Measurements from ENCODE around the gene ITGA8.
A peak's percentile ranks its signal among the peaks of the same experiment; 100 is the strongest.
"Not testable (repeated sequence)": the region's sequence is repeated elsewhere in the genome, so short reads cannot be mapped to it uniquely, and the experiment has no call there.

Gene ITGA8

GRCh38 chr10:15678851-15679250 lies 40.9 kb downstream of the ITGA8 start:
- no peak for DNase-seq (ENCODE audit: low read depth)

- no peak for DNase-seq (ENCODE audit: low read depth)
These were observed 47.3 kb downstream of the ITGA8 start for GRCh38 chr10:15672469-15672868.

- no peak for DNase-seq (ENCODE audit: low read depth)
These were observed 48.8 kb downstream of the ITGA8 start for GRCh38 chr10:15670880-15671279.

GRCh38 chr10:15661574-15661973 lies 58.1 kb downstream of the ITGA8 start:
- no peak for DNase-seq (ENCODE audit: low read depth)

- no peak for DNase-seq (ENCODE audit: low read depth)
These were observed 58.7 kb downstream of the ITGA8 start for GRCh38 chr10:15660990-15661389.

- DNase-seq (ENCODE audit: low read depth): no peak
These were observed 61.5 kb downstream of the ITGA8 start for GRCh38 chr10:15658069-15658702.

GRCh38 chr10:15652757-15653156 lies 67.0 kb downstream of the ITGA8 start:
- no peak for DNase-seq (ENCODE audit: low read depth)

- DNase-seq (ENCODE audit: low read depth): no peak
These were observed 67.6 kb downstream of the ITGA8 start for GRCh38 chr10:15652117-15652516.

- no peak for DNase-seq (ENCODE audit: low read depth)
These were observed 68.5 kb downstream of the ITGA8 start for GRCh38 chr10:15651175-15651574.

- DNase-seq (ENCODE audit: low read depth): peak; percentile 45
These were observed 77.6 kb downstream of the ITGA8 start for GRCh38 chr10:15642095-15642494.

- DNase-seq (ENCODE audit: low read depth): no peak
These were observed 79.1 kb downstream of the ITGA8 start for GRCh38 chr10:15640536-15641085.

- DNase-seq (ENCODE audit: low read depth): no peak
These were observed 83.3 kb downstream of the ITGA8 start for GRCh38 chr10:15636446-15636845.

- DNase-seq (ENCODE audit: low read depth): no peak
These were observed 87.1 kb downstream of the ITGA8 start for GRCh38 chr10:15632456-15633091.

GRCh38 chr10:15631205-15631604 lies 88.5 kb downstream of the ITGA8 start:
- DNase-seq (ENCODE audit: low read depth): not testable (repeated sequence)

- no peak for DNase-seq (ENCODE audit: low read depth)
These were observed 89.4 kb downstream of the ITGA8 start for GRCh38 chr10:15630353-15630752.

GRCh38 chr10:15627617-15628196 lies 92.0 kb downstream of the ITGA8 start:
- no peak for DNase-seq (ENCODE audit: low read depth)

- DNase-seq (ENCODE audit: low read depth): no peak
These were observed 92.8 kb downstream of the ITGA8 start for GRCh38 chr10:15626937-15627336.

GRCh38 chr10:15625261-15625660 lies 94.5 kb downstream of the ITGA8 start:
- DNase-seq (ENCODE audit: low read depth): no peak

- DNase-seq (ENCODE audit: low read depth): peak; percentile 49
These were observed 95.1 kb downstream of the ITGA8 start for GRCh38 chr10:15624401-15625196.

GRCh38 chr10:15620836-15621515 lies 98.7 kb downstream of the ITGA8 start:
- DNase-seq (ENCODE audit: low read depth): no peak

GRCh38 chr10:15620337-15620736 lies 99.4 kb downstream of the ITGA8 start:
- DNase-seq (ENCODE audit: low read depth): no peak

GRCh38 chr10:15609246-15609645 lies 110.5 kb downstream of the ITGA8 start:
- no peak for DNase-seq (ENCODE audit: low read depth)
